SK-N-SH treated with all-trans-retinoic acid at 6 μM for 48 hours (cell line): ENCODE results near the gene IRGQ.

ENCODE experiments used
- ESRRG ChIP-seq: fragments of 250-450 bp; sonication (Bioruptor Pico); IDR thresholded peaks from 2 replicates; pipeline ENCODE4 v1.6.1; 2021; ENCODE audit warnings: mild to moderate bottlenecking
- GLIS3 ChIP-seq: fragments of 250-450 bp; sonication (Bioruptor Pico); IDR thresholded peaks from 2 replicates; pipeline ENCODE4 v1.5.0; 2020; ENCODE audit warnings: mild to moderate bottlenecking, moderate library complexity
- PATZ1 ChIP-seq: fragments of 250-450 bp; sonication (Bioruptor Pico); IDR thresholded peaks from 2 replicates; pipeline ENCODE4 v1.8.0; 2020; ENCODE audit warnings: mild to moderate bottlenecking, moderate library complexity, borderline replicate concordance
- PPARA ChIP-seq: fragments of 250-450 bp; sonication (Bioruptor Pico); IDR thresholded peaks from 2 replicates; pipeline ENCODE4 v1.5.0; 2020; ENCODE audit warnings: mild to moderate bottlenecking, borderline replicate concordance
- RARB ChIP-seq: fragments of 250-450 bp; sonication (Bioruptor Pico); IDR thresholded peaks from 2 replicates; pipeline ENCODE4 v1.8.0; 2021; ENCODE audit warnings: mild to moderate bottlenecking, moderate library complexity
- TCF4 ChIP-seq: fragments of 250-450 bp; sonication (Bioruptor Pico); IDR thresholded peaks from 2 replicates; pipeline ENCODE4 v1.8.0; 2021; ENCODE audit warnings: mild to moderate bottlenecking, moderate library complexity, borderline replicate concordance
- ZFP3 ChIP-seq: fragments of 250-450 bp; sonication (Bioruptor Pico); IDR thresholded peaks from 2 replicates; pipeline ENCODE4 v1.5.0; 2020; ENCODE audit warnings: mild to moderate bottlenecking, moderate library complexity
- ZNF70 ChIP-seq: fragments of 450-650 bp; formaldehyde crosslinking; IDR thresholded peaks from 2 replicates; pipeline ENCODE4 v1.5.0; 2020; ENCODE audit warnings: mild to moderate bottlenecking, moderate library complexity
- TF ChIP-seq, protein P1 (sequence below): fragments of 250-450 bp; sonication (Bioruptor Pico); IDR thresholded peaks from 2 replicates; pipeline ENCODE4 v1.5.1; 2020; ENCODE audit warnings: low read depth, mild to moderate bottlenecking, moderate library complexity
- TF ChIP-seq, protein P2 (sequence below): fragments of 250-450 bp; sonication (Bioruptor Pico); IDR thresholded peaks from 2 replicates; pipeline ENCODE4 v1.5.1; 2021; ENCODE audit warnings: mild to moderate bottlenecking, moderate library complexity

DNA sequence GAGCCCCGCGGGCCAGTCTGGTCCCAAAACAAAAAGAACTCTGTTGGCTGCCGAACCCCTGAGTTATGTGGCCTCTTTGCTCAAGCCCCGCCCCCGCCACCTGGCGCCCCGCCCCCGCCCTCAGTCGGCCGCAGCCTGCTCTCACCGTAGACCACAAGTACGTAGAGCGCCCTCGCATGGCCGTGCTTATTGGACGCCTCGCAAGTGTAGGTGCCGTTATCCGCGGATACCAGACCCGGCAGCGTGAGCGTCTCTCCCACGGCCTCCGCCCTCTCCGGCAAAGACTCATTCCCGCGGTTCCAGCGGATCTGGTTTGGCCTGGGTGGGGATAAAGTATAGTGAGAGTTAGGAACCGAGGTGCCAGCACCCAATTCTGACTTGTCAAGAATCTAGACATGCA is 29.0 kb upstream of the IRGQ start:
- TF ChIP-seq RARB (CRISPR knock-in tag): no peak
- no peak for TF ChIP-seq ZFP3
- no peak for TF ChIP-seq ZNF70 (CRISPR knock-in tag)
- TF ChIP-seq TCF4: no peak
- TF ChIP-seq, protein P1, sequence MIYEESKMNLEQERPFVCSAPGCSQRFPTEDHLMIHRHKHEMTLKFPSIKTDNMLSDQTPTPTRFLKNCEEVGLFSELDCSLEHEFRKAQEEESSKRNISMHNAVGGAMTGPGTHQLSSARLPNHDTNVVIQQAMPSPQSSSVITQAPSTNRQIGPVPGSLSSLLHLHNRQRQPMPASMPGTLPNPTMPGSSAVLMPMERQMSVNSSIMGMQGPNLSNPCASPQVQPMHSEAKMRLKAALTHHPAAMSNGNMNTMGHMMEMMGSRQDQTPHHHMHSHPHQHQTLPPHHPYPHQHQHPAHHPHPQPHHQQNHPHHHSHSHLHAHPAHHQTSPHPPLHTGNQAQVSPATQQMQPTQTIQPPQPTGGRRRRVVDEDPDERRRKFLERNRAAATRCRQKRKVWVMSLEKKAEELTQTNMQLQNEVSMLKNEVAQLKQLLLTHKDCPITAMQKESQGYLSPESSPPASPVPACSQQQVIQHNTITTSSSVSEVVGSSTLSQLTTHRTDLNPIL (CRISPR knock-in tag): no peak
- no peak for TF ChIP-seq ESRRG (CRISPR knock-in tag)
- TF ChIP-seq, protein P2, sequence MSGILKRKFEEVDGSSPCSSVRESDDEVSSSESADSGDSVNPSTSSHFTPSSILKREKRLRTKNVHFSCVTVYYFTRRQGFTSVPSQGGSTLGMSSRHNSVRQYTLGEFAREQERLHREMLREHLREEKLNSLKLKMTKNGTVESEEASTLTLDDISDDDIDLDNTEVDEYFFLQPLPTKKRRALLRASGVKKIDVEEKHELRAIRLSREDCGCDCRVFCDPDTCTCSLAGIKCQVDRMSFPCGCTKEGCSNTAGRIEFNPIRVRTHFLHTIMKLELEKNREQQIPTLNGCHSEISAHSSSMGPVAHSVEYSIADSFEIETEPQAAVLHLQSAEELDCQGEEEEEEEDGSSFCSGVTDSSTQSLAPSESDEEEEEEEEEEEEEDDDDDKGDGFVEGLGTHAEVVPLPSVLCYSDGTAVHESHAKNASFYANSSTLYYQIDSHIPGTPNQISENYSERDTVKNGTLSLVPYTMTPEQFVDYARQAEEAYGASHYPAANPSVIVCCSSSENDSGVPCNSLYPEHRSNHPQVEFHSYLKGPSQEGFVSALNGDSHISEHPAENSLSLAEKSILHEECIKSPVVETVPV (CRISPR knock-in tag): no peak
- no peak for TF ChIP-seq PPARA (CRISPR knock-in tag)
- TF ChIP-seq GLIS3 (CRISPR knock-in tag): no peak
- no peak for TF ChIP-seq PATZ1 (CRISPR knock-in tag)
